Activated CD8-positive, alpha-beta T cell treated with anti-CD3 and anti-CD28 coated beads, Interleukin-2, amount 10 ng/mL, durations not matched to agents 7 days and 5 days (primary cell): Measurements from ENCODE around the gene RNF213. TPM values are rescaled to one million over a fixed set of nuclear protein-coding genes. Genes with fewer than 3 reads are reported as not detected.

Experiments
- ATAC-seq: fragments of 150-1000 bp; cut with Tn5 transposase; one replicate; pipeline ENCODE4 v1.10.0; 2021; ENCODE audit warnings: moderate library complexity
- CTCF ChIA-PET: fragments of 350-600 bp; sonication (Branson Sonifier 250); formaldehyde crosslinking; loops from one replicate; lab custom pipeline; 2021; ENCODE audit warnings: antibody characterized with exemption; lab: Charles Lee
- POLR2A ChIA-PET: fragments of 350-600 bp; sonication (Branson Sonifier 250); formaldehyde crosslinking; loops from one replicate; lab custom pipeline; 2021; ENCODE audit warnings: antibody characterized with exemption; lab: Charles Lee
- DNase-seq: peaks from one replicate; pipeline ENCODE4 v3.0.0-alpha.2; 2020
- H3K27ac Mint-ChIP-seq: one replicate; pipeline ENCODE4 v1.8.0; 2021; ENCODE audit warnings: mild to moderate bottlenecking, mixed read lengths
- H3K27me3 Mint-ChIP-seq: one replicate; pipeline ENCODE4 v1.8.0; 2021; ENCODE audit warnings: low read depth, mixed read lengths
- H3K36me3 Mint-ChIP-seq: one replicate; pipeline ENCODE4 v1.8.0; 2021; ENCODE audit warnings: low read depth, mixed read lengths
- H3K4me1 Mint-ChIP-seq: one replicate; pipeline ENCODE4 v1.8.0; 2021; ENCODE audit warnings: low read depth, mixed read lengths
- H3K4me3 Mint-ChIP-seq: one replicate; pipeline ENCODE4 v1.8.0; 2021; ENCODE audit warnings: mild to moderate bottlenecking, mixed read lengths
- H3K9me3 Mint-ChIP-seq: one replicate; pipeline ENCODE4 v1.8.0; 2022; ENCODE audit warnings: mixed read lengths; ENCODE audit not compliant: insufficient read depth
- total RNA-seq, 2 experiments: library from RNA; stranded (reverse); gene quantifications; one replicate each; pipeline ENCODE4 v1.2.3, GENCODE V29; 2021

The RNF213 gene
- total RNA-seq, 2 experiments from 2014 or later = 438 to 455 TPM

GRCh38 chr17:80348551-80349150 lies 88.0 kb downstream of the RNF213 start:
- Mint-ChIP-seq H3K36me3 (peaks cover 95% of the 10 kb centered on the region), H3K27ac (peak overlapping the region; percentile 54), H3K4me3 (no peak overlapping the region), H3K9me3 (no peaks in the 10 kb centered on the region), H3K27me3 (no peaks in the 10 kb centered on the region), H3K4me1 (peaks cover 12% of the 10 kb centered on the region)
- ATAC-seq = no peak
- DNase-seq = no peak
- ChIA-PET POLR2A (interaction anchor here (0.5 kb wide), 1 partner anchor 26 kb away, joined by 3 read pairs; no protein-coding TSS in a partner anchor), CTCF (no interaction called here)

GRCh38 chr17:80349151-80349651 lies 88.5 kb downstream of the RNF213 start:
- DNase-seq (no peak), ATAC-seq (no peak)
- Mint-ChIP-seq H3K27me3 (no peaks in the 10 kb centered on the region), H3K4me1 (peaks cover 7% of the 10 kb centered on the region), H3K36me3 (peaks cover 94% of the 10 kb centered on the region), H3K4me3 (no peak overlapping the region), H3K27ac (no peak overlapping the region), H3K9me3 (no peaks in the 10 kb centered on the region)
- CTCF ChIA-PET = no interaction called here
- POLR2A ChIA-PET = interaction anchor here (0.5 kb wide), 1 partner anchor 27 kb away, joined by 3 read pairs; no protein-coding TSS in a partner anchor

GRCh38 chr17:80349751-80350150 lies 89.1 kb downstream of the RNF213 start:
- ChIA-PET CTCF (no interaction called here), POLR2A (no interaction called here)
- Mint-ChIP-seq H3K9me3 (no peaks in the 10 kb centered on the region), H3K27me3 (no peaks in the 10 kb centered on the region), H3K4me1 (peaks cover 7% of the 10 kb centered on the region), H3K4me3 (no peak overlapping the region), H3K36me3 (peaks cover 94% of the 10 kb centered on the region), H3K27ac (no peak overlapping the region)
- DNase-seq (no peak), ATAC-seq (no peak)

GRCh38 chr17:80352216-80352895 lies 91.7 kb downstream of the RNF213 start:
- CTCF ChIA-PET = no interaction called here
- peaks cover 7% of the 10 kb centered on the region for H3K4me1 Mint-ChIP-seq
- ATAC-seq (no peak), DNase-seq (no peak)
- POLR2A ChIA-PET = interaction anchor here (0.8 kb wide), 1 partner anchor 14 kb away, joined by 3 read pairs; no protein-coding TSS in a partner anchor
- H3K27me3 Mint-ChIP-seq = no peaks in the 10 kb centered on the region
- no peaks in the 10 kb centered on the region for H3K9me3 Mint-ChIP-seq
- H3K36me3 Mint-ChIP-seq = peaks cover 86% of the 10 kb centered on the region
- no peak overlapping the region for H3K4me3 Mint-ChIP-seq
- H3K27ac Mint-ChIP-seq = no peak overlapping the region

- ATAC-seq = no peak
- H3K9me3 Mint-ChIP-seq = no peaks in the 10 kb centered on the region
- peaks cover 6% of the 10 kb centered on the region for H3K4me1 Mint-ChIP-seq
- no peaks in the 10 kb centered on the region for H3K27me3 Mint-ChIP-seq
- H3K36me3 Mint-ChIP-seq = peaks cover 84% of the 10 kb centered on the region
- CTCF ChIA-PET = no interaction called here
- H3K4me3 Mint-ChIP-seq = peak overlapping the region; percentile 27
- H3K27ac Mint-ChIP-seq = no peak overlapping the region
- POLR2A ChIA-PET = interaction anchor here (0.8 kb wide), 1 partner anchor 13 kb away, joined by 3 read pairs; no protein-coding TSS in a partner anchor
- no peak for DNase-seq
Measured at GRCh38 chr17:80352991-80353665, 92.5 kb downstream of the RNF213 start.

GRCh38 chr17:80353718-80354275 lies 93.1 kb downstream of the RNF213 start:
- Mint-ChIP-seq H3K36me3 (peaks cover 81% of the 10 kb centered on the region), H3K27ac (no peak overlapping the region), H3K9me3 (no peaks in the 10 kb centered on the region), H3K4me1 (peaks cover under 1% of the 10 kb centered on the region), H3K4me3 (no peak overlapping the region), H3K27me3 (no peaks in the 10 kb centered on the region)
- DNase-seq (no peak), ATAC-seq (no peak)
- POLR2A ChIA-PET = interaction anchor here (0.6 kb wide), 1 partner anchor 27 kb away, joined by 4 read pairs; no protein-coding TSS in a partner anchor
- CTCF ChIA-PET = no interaction called here

- Mint-ChIP-seq H3K4me3 (no peak overlapping the region), H3K4me1 (no peaks in the 10 kb centered on the region), H3K27ac (no peak overlapping the region), H3K9me3 (no peaks in the 10 kb centered on the region), H3K36me3 (peaks cover 79% of the 10 kb centered on the region), H3K27me3 (no peaks in the 10 kb centered on the region)
- DNase-seq = no peak
- ChIA-PET CTCF (no interaction called here), POLR2A (interaction anchor here (0.6 kb wide), 1 partner anchor 26 kb away, joined by 4 read pairs; no protein-coding TSS in a partner anchor)
- no peak for ATAC-seq
Measured at GRCh38 chr17:80354336-80354735, 93.7 kb downstream of the RNF213 start.

- peaks cover 79% of the 10 kb centered on the region for H3K36me3 Mint-ChIP-seq
- CTCF ChIA-PET = no interaction called here
- H3K4me3 Mint-ChIP-seq = no peak overlapping the region
- ATAC-seq (no peak), DNase-seq (no peak)
- H3K4me1 Mint-ChIP-seq = no peaks in the 10 kb centered on the region
- no peak overlapping the region for H3K27ac Mint-ChIP-seq
- POLR2A ChIA-PET = no interaction called here
- H3K27me3 Mint-ChIP-seq = no peaks in the 10 kb centered on the region
- no peaks in the 10 kb centered on the region for H3K9me3 Mint-ChIP-seq
Measured at GRCh38 chr17:80356231-80356856, 95.7 kb downstream of the RNF213 start.

GRCh38 chr17:80358131-80358530 lies 97.5 kb downstream of the RNF213 start:
- H3K27me3 Mint-ChIP-seq = no peaks in the 10 kb centered on the region
- H3K9me3 Mint-ChIP-seq = no peaks in the 10 kb centered on the region
- no peak overlapping the region for H3K4me3 Mint-ChIP-seq
- no peak overlapping the region for H3K27ac Mint-ChIP-seq
- H3K36me3 Mint-ChIP-seq = peaks cover 79% of the 10 kb centered on the region
- no peaks in the 10 kb centered on the region for H3K4me1 Mint-ChIP-seq
- ATAC-seq (no peak), DNase-seq (no peak)
- POLR2A ChIA-PET = no interaction called here
- CTCF ChIA-PET = no interaction called here

- no peak overlapping the region for H3K27ac Mint-ChIP-seq
- H3K36me3 Mint-ChIP-seq = peaks cover 79% of the 10 kb centered on the region
- H3K4me1 Mint-ChIP-seq = no peaks in the 10 kb centered on the region
- no peaks in the 10 kb centered on the region for H3K27me3 Mint-ChIP-seq
- CTCF ChIA-PET = no interaction called here
- no peaks in the 10 kb centered on the region for H3K9me3 Mint-ChIP-seq
- no peak for ATAC-seq
- POLR2A ChIA-PET = interaction anchor here (0.6 kb wide), 1 partner anchor 38 kb away, joined by 4 read pairs; no protein-coding TSS in a partner anchor
- no peak overlapping the region for H3K4me3 Mint-ChIP-seq
- no peak for DNase-seq
Measured at GRCh38 chr17:80358861-80359260, 98.2 kb downstream of the RNF213 start.

GRCh38 chr17:80359422-80360110 lies 98.9 kb downstream of the RNF213 start:
- DNase-seq (no peak), ATAC-seq (no peak)
- Mint-ChIP-seq H3K27me3 (no peaks in the 10 kb centered on the region), H3K4me1 (no peaks in the 10 kb centered on the region), H3K27ac (no peak overlapping the region), H3K4me3 (no peak overlapping the region), H3K36me3 (peaks cover 80% of the 10 kb centered on the region), H3K9me3 (no peaks in the 10 kb centered on the region)
- ChIA-PET CTCF (no interaction called here), POLR2A (interaction anchor here (0.6 kb wide), 1 partner anchor 37 kb away, joined by 4 read pairs; no protein-coding TSS in a partner anchor)
